Dermis microvascular lymphatic vessel endothelial cell (primary cell): ENCODE measurements around the gene EPHB2. TPM values are rescaled to one million over a fixed set of nuclear protein-coding genes. Genes with fewer than 3 reads are reported as not detected.
A peak's percentile ranks its signal among the peaks of the same experiment; 100 is the strongest.

Source experiments
- DNase-seq, 2 donors: peaks; one replicate each; pipeline versions ENCODE4 v3.0.0 to v3.0.0-alpha.2; 2010; ENCODE audit warnings: low read depth in 2 of 2
- total RNA-seq: library from RNA; depleted of rRNA; stranded (reverse); fragments of >200 nt; gene quantifications from 2 replicates; pipeline ENCODE4 v1.2.1, GENCODE V29; 2014

Gene EPHB2
- total RNA-seq, 1 donor from 2014 or later, result 26.6 TPM

DNA sequence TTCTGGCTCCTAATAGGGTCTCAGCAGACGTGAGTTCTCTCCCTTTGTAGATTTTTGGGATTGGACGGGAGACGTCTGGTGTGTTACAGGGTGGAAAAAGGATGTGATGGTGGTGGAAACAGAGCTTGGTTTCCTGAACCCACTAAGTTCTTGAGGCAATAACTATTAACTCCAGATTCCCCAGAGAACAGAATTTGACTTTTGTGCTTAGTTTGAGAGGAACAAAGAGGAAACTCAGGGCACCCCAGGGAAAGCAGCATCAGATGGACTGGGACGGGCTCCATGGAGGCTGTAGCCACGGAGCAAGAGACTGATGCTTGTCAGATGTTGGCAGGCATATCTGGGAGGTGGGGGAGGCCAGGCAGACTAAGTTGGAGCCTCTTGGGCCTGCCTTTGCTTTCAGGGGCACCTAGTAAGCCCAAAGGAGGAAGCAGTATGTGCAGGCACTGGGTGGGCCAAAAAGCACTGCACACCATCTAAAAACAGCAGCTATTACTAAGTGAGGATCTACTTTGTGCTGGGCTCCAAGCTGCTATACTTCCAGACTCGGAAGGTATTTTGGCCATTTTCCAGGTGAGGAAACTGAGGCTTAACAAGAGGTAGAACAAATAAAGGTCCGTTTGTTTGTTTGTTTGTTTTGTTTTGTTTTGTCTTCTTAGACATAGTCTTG is 66.9 kb downstream of the EPHB2 start:
- DNase-seq, result no peak

DNA sequence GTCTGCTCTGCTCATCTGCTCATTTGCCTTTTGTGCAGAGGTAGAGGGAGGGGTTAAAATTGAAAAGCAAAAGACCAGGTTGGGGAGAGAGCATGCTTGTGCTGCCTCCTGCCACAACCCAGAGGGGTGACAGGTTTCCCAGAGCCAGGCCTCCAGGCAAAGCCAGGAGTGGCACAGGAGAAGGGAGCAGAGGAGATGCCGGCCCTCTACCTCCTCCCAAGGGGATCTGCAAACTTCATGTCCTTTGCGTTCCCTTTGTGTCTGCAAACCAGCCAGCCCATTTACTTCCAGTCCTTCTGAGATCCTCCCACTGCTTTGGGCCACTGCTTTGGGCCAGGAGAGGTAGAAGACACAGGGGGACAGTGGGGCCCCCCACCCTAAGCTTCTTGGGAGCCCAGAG is 67.8 kb downstream of the EPHB2 start:
- no peak for DNase-seq

DNA sequence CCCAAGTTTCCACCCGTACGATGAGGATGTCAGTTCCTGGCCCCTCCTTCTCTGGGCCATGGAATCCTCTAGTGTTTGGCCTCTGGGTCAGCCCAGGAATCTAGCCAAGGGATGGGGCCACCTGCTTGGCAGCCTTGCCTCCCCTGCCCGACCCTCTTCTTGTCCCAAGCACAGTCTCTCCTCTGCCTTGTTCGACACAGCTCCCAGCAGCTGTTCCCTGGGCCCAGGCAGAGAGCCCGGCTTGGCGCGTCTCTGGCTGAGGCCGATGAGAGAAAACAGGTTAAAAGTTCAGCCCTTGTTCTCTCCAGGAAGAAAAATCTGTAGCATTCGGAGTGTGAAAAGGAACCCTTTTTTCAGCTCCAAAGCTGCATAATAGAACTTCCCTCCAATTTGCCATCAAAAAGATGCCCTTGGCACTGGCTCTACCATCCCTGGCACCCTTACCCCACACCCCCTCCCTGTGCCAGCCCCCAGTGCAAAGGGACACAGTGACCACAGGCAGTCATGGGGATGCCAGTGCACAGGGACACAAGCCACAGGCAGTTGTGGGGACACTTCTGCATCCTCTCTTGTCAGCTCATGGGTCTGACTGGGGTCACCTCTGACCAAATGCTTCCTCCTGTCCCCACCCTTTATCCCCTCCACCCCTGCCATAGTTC is 68.4 kb downstream of the EPHB2 start:
- no peak for DNase-seq

DNA sequence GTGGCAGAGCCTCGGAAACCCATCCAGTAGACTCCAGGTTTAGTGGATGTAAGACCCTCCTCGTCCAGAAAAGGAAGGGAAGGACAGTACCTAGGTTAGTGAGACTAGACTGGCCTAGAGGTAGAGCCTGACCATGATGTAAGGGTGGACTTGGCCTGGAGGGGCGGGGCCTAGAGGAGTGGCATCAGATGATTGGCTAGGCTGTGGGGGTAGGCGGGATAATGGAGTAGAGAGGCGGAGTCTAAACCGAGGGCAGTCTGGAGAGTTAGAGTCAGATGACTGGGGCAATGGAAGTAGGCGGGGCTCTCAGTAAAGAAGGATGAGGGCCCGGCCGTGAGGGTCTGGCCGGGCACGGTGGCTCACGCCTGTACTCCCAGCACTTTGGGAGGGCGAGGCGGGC is 70.1 kb downstream of the EPHB2 start:
- DNase-seq, result peak in 1 of 2 donors; percentile 41

DNA sequence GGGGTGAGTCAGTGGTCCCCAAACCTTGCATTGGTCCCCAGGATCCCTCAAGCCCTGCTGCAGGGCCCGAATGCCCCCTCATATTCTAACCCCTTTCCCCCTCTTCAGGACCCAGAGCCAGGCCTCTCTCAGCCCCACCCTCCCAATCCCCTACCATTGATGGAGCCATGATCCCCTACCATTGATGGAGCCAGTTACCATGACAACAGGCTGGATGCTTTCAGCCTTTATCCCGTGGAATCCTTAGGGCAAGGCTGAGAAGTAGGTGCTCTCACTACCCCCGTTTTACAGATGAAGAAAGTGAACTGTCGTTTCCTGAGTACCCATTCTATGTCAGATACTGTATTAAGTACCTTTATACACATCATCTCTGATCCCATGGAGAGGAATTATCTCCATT is 70.8 kb downstream of the EPHB2 start:
- no peak for DNase-seq

DNA sequence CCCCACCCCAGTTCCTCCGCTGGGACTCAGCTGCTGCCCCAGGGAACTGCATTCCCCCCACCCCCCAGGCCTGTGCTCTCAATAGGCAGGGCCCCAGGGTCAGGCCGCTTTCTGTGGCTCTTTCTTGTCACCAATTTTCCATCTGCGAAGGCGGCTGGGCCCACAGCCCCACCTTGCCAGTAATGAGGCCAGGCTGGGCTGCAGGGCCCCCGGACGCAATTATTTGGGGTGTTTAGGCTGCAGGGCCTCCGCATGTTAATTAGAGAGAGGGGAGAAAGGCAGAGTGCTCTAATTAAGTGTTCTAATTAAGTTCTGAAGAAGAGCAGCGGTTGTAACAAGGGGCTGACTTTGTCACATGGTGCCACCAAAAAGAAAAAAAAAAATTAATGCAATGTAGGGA is 71.8 kb downstream of the EPHB2 start:
- no peak for DNase-seq

DNA sequence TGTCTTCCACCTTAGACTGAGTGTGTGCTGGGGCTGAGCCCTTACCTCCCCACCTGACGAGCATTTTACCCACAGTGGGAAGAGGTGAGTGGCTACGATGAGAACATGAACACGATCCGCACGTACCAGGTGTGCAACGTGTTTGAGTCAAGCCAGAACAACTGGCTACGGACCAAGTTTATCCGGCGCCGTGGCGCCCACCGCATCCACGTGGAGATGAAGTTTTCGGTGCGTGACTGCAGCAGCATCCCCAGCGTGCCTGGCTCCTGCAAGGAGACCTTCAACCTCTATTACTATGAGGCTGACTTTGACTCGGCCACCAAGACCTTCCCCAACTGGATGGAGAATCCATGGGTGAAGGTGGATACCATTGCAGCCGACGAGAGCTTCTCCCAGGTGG is 73.7 kb downstream of the EPHB2 start:
- DNase-seq, result no peak

DNA sequence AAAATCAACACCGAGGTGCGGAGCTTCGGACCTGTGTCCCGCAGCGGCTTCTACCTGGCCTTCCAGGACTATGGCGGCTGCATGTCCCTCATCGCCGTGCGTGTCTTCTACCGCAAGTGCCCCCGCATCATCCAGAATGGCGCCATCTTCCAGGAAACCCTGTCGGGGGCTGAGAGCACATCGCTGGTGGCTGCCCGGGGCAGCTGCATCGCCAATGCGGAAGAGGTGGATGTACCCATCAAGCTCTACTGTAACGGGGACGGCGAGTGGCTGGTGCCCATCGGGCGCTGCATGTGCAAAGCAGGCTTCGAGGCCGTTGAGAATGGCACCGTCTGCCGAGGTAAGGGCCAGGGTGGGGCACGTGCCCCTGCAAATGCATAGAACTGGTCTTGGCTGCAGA is 74.1 kb downstream of the EPHB2 start:
- DNase-seq, result no peak

DNA sequence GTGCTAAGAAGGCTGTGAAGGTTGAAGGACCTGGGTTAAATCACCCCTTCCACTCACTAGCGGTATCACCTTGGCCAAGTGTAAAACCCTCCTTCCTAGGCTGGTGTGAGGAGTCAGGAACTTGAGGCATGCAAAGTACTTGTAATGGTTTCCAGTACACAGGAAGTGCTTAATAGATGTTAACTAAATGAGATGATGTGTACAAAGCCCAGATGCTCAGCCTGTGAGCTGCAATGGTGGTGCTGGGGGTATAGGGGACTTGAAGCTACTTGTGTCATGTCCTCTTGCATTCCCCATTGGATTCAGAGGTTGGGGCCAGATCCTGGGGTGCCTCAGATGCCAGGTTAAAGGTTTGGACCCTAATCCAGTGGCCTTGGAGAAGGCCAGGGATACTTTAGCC is 75.5 kb downstream of the EPHB2 start:
- no peak for DNase-seq

DNA sequence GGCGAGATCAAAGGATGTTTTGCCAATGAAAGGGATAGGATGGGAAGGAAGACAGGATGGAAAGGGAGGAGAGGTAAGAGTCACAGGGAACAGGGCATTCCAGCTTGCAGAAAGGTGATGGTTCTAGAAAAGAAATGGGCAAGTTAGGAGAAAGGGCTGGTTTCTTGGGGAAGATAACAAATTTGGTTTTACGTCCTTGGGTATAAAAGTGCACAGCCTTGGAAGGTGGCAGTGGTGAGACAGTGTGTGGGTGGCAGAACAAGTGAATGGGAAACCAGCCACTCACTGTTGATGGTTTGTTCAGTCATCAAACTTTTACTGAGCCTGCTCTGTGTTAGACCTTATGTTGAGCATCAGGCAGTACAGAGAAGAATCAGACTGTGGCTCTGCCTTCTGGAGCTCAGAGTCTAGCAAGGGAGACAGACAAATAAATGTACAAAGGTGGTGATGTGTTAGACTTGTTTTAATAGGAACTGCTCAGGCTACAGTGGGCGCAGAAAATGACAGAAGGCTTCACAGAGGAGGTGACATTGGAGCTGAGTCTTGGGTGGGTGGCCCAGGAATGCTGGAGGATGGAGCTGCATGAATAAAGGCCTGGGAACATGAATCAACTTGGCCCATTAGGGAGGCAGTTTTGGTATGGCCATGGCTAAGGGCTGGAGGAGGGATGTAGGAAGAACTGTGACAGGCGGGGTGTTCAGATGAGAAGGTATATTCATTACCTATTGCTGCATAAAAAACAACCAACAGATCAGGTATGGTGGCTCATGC is 76.3 kb downstream of the EPHB2 start:
- DNase-seq, result no peak

DNA sequence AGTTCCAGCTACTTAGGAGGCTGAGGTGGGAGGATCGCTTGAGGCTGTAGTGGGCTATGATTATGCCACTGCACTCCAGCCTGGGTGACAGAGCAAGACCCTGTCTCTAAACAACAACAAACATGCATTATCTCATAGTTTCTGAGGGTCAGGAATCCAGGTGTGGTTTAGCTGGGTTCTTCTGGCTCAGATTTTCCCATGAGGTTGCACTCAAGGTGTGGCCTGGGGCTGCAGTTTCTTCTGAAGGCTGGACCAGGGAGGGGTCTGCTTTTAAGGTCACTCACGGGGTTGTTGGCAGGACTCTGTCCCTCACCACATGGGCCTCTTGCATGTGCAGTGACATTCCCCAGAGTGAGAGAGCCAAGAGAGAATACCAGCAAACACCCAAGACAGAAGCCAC is 77.0 kb downstream of the EPHB2 start:
- DNase-seq, result no peak

DNA sequence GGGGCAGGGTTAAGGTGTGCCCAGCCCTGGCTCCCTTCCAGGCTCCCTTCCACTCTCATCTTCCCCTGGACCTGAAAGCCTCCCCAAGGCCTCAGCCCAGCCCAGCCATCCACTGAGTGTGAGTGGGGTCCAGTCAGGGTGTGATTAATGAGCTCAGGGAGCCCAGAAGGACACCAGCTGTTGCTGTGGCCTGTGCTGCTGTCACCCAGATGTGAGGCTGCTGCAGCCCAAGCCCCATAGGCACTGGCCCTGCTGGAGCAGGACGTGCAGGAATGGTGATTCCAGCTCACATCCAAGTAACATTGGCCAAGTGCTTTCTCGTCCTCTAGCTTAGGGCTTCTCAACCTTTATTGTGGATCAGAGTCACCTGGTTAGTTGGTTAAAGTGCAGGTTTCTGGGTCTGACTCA is 77.6 kb downstream of the EPHB2 start:
- DNase-seq, result no peak

DNA sequence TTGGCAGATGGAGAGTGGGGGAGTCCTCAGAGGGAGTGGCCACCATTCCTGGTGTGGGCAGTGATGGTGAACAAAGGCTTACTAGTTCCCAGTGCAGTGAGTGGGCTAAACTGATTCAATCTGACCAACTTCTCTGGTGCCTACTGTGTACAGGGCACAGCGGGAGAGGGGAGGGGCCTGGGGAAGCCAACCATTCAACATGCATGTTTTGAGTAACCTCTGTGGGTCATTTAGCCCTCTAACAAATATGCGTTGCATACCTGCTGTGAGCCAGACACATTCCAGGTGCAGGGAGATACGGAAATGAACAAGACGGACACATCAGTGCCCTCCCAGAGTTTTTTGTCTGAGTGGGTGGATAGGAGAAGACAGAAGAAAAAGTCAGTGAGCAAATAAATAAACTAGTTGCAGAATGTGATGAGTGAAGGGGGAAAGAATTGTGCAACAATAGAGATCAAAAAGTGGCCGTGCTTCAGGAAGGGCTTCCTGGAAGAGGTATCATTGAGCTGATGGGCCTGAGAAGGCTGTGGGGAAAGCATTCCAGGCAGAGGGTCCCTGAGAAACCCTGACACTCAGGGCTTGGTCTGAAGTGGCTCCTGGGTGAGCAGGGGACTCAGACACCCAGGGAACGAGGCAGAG is 78.8 kb downstream of the EPHB2 start:
- DNase-seq, result no peak

DNA sequence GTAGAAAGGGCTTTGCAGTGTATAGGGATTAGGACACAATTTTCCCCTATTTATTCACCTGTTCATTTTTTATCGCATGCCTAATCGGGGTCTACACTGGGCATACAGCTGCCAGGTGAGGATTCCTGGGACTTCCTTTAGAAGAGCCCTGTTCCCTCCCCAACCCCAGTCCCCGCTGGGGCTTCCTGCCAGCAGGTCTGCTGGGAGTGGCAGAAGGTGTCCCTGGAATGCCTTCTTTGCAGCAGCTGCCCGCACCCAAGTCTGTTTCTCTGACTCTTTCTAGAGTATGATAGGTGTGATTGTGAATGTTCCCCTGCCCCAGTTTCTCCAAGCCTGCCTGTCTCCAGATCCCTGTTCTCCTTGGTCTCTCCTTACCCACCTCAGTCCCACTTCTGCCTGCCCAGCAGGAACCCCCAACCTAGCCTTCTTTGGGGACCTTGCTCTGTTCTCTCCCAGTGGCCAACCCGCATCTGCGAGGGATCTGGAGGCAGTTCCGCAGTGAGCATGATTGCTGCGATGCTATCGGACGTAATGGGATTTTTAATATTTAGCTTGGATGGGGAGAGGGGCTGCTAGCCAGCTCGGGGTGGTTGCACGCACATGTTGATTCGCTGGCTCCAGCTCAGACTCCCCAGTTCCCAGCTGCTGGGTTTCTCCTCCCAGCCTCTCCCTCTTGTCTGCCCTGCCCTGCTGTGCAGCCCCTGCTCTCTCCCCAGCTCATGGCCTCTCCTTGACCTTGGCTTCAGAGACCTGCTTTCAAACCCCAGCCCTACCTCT is 79.8 kb downstream of the EPHB2 start:
- DNase-seq, result no peak

DNA sequence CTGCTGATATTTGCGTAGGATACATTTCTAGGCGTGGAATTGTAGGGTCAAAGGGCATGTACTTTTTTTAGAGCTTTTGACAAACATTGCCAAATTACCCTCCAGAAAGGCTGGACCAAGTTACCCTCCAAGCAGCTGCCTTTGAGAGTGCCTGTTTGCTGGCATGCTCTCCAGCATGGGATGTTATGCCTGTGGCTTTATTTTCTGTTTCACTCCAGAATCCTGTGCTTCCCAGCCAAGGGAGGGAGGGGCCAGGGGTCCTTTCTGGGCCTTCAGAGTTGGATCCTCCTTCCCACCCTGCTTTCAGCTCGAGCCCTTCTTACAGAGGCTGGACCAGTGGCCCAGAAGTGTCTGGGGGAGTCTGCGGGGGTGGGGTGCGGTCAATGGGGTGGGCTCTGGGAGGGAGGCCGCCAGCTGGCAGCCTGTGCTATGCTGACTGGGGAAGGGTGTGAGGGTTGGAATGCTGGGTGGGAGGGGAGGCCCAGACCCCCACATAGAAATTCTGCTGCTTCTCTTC is 81.2 kb downstream of the EPHB2 start:
- DNase-seq, result no peak

DNA sequence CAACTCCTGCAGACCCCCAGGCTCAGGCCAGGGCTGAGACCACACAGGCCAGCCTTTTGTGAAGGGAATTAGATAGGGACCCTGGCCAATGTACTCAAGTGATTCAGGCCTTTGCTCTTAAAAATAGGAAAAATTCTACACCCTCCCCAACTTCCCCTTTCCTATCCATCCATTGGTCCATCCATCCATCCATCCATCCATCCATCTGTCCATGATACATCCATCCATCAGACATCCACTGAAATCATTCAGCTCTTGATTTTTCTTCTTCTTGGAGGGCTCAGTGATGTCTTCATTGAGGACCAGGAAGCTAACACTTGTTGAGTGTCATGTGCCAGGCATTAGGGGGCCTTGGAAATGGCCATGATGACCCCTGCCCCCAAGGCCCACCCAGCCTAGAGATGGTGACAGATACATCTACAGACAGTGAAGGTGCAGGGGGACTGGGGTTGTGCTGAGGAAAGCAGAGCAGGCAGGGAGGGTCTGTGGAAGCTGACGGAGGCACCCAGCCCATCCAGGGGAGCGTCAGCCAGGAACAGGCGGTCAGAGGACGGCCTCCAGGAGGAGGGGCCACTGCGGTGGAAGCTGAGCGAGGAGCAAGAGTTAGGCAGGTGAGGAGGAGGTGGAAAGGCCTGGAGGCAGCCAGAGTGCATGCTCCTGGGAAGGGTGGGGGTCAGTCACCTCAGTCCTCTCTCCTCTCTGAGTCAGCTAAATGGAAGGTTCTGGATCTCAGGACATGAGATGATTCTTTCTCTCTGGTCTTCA is 81.9 kb downstream of the EPHB2 start:
- DNase-seq, result no peak

DNA sequence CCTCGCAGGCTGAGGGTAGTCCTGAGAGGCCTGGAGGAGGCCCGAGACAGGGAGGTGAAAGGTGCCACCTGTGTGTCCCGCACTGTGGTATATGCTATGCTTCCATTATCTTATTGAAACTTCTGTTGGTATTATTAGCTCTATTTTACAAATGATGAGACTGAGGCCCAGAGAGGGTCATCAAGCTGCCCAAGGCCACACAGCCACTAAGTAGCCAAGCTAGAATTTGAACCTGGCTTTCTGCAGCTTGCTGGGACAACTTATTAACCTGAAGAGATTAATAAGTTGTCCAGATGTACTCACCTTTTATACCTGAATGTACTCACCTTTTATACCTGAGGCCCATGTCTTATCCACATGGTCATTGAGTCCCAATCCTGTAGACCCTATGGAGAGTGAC is 83.0 kb downstream of the EPHB2 start:
- no peak for DNase-seq

DNA sequence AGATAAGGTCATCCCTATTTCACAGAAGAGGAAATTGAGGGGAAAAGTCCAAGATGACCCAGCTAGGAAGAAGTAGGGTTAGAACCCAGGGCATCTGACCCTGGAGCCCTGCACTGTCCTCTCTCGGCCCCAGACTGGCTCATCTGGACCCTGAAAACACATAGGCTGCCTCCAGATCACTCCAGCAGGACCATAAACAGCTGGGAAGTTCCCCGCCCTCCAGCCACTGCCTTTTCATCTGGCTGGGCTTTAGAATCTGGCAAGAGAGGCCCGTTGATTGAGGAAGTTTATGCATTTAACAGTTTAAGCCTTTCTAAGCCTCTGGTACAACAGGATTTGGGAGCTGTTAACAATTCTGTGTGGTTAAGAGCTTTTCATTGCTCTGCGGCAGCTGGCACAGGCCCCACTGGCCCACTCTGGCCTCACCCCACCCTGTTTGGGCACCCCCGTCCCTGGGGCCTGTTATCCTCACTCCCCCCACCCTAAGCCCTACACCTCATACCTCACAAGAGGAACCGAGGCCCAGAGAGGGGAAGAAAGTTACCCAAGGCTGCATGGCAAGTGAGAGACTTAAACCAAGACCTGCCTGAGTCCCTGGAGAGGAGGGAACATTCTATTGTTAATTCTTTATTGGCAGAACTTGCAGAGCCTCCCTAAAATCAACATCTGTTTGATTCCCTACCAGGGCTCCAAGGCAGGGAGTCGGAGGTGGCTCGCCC is 84.2 kb downstream of the EPHB2 start:
- DNase-seq, result no peak

DNA sequence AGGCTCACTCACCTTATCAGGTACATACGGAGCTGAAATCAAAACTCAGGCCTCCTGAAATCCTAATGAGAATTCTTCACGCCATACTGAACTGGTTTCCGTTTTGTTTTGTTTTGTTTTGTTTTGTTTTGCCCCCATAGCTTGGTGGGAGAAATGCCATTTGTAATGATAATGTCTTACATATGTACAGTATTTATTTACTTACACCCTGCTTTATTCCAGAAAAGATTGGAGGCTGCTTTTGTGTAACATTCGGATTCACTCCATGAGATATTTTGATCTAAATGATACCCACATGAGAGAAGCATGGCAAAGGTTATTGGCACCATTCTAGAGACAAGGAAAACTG is 84.7 kb downstream of the EPHB2 start:
- no peak for DNase-seq

DNA sequence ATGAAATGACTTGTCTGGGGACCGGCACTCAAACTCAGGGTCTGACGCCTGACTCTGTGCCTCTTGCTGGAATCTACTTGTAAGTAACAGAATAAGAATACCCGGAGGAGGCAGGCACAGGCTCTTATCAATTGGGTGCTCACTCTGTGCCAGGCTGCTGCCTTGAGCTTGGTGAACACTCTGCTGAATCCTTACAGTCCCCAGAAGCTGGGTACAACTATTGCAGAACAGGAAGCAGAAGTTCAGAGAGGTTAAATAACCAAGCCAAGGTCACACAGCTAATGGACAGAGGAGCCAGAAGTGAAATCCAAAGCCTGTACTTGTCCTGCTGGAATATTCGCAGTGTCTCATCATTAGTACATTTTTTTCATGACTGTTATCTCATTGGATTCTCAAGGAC is 86.0 kb downstream of the EPHB2 start:
- DNase-seq, result peak in 1 of 2 donors; percentile 7
